Measurements from ENCODE around the gene PTPRN2. TPM values are rescaled to one million over a fixed set of nuclear protein-coding genes. Genes with fewer than 3 reads are reported as not detected.
A peak's percentile ranks its signal among the peaks of the same experiment; 100 is the strongest.
"Not testable (repeated sequence)": the region's sequence is repeated elsewhere in the genome, so short reads cannot be mapped to it uniquely, and the experiment has no call there.

Gene PTPRN2
- total RNA-seq, 8 experiments from 2014 or later, result 0.10 to 19.7 (median 10.8) TPM; not detected in 1

DNA sequence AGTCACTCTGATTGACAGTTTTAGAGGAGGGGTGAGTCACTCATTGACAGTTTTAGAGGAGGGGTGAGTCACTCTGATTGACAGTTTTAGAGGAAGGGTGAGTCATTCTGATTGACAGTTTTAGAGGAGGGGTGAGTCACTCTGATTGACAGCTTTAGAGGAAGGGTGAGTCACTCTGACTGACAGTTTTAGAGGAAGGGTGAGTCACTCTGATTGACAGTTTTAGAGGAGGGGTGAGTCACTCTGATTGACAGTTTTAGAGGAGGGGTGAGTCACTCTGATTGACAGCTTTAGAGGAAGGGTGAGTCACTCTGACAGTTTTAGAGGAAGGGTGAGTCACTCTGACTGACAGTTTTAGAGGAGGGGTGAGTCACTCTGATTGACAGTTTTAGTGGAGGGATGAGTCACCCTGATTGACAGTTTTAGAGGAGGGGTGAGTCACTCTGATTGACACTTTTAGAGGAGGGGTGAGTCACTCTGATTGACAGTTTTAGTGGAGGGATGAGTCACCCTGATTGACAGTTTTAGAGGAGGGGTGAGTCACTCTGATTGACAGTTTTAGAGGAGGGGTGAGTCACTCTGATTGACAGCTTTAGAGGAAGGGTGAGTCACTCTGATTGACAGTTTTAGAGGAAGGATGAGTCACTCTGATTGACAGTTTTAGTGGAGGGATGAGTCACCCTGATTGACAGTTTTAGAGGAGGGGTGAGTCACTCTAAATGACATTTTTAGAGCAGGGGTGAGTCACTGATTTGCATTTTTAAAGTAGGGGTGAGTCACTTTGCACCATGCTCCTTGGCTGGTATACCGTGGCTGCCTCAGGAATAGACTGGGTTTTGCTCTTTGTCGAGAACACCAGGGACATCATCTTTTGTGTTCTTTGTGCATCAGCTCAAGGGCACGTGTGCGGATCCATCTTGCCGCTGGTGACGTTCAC lies 654.1 kb downstream of the PTPRN2 start:
- H3K4me3 ChIP-seq; H3K27ac ChIP-seq; in situ Hi-C loops (cut with MboI; ENCODE audit: low pct_unique_long_range_greater_than_20kb in 2 of 9, low sequenced_read_pairs in 9 of 9, unreplicated experiment in 9 of 9); H3K4me1 ChIP-seq (replicated peaks in 1 of 2): not testable (repeated sequence)
- WGBS, 10 experiments, result 54 to 89% (median 73%) methylated on average over 2 to 6 of the region's 6 CpGs; no CpG with 5 or more reads in 1 of the 10 experiments
- peak in 1 of 8 experiments; percentile 90 for ATAC-seq (replicated peaks in 6 of 8)

DNA sequence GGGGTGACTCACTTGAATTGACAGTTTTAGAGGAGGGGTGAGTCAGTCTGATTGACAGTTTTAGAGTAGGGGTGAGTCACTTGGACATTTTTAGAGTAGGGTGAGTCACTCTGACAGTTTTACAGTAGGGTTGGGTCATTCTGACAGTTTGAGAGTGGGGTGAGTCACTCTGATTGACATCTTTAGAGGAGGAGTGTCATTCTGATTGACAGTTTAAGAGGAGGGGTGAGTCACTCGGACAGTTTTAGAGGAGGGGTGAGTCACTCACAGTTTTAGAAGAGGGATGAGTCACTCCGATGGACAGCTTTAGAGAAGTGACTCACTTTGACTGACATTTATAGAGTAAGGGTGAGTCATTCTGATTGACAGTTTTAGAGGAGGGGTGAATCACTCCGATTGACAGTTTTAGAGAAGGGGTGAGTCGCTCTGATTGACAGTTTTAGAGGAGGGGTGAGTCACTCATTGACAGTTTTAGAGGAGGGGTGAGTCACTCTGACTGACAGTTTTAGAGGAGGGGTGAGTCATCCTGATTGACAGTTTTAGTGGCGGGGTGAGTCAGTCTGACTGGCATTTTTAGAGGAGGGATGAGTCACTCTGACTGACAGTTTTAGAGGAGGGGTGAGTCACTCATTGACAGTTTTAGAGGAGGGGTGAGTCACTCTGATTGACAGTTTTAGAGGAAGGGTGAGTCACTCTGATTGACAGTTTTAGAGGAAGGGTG lies 655.0 kb downstream of the PTPRN2 start:
- WGBS, 10 experiments, result 44 to 75% (median 56%) methylated on average over 1 to 5 of the region's 5 CpGs; no CpG with 5 or more reads in 4 of the 10 experiments
- in situ Hi-C loops (cut with MboI; ENCODE audit: low pct_unique_long_range_greater_than_20kb in 2 of 9, low sequenced_read_pairs in 9 of 9, unreplicated experiment in 9 of 9), result no loop called here
- ATAC-seq (replicated peaks in 6 of 8), result peak in 1 of 8 experiments; percentile 41
- Histone ChIP-seq H3K4me3 (no peak overlapping the region), H3K27ac (no peak overlapping the region), H3K4me1 (replicated peaks in 1 of 2) (no peaks in the 10 kb centered on the region)

DNA sequence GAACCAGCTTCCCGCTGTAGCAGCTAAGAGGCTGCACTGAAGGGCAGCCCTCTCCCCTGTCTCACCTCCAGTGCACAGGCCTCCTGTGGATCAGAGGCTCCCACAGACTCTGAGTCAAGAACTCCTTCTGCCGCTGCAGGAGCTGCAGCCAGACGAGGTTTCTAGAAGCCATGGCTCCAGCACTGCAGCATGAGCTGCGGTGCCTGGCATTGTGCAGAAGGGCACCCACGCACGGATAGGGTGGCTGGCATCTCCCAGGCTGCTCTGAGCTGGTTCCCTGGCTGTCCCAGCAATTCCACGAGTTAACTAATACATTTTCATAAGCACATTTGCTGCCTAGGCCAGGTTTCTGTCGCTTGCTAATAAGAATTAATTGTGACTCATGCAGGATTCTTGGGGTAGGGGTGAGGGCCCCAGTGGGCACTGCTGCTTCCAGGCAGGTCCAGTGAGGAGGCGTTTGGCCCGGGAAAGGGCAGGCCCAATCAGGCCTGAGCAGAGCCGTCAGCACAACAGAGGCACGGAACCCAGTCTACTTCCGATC lies 656.6 kb downstream of the PTPRN2 start:
- ATAC-seq (replicated peaks in 6 of 8), result no peak
- no peaks in the 10 kb centered on the region for H3K4me1 ChIP-seq (replicated peaks in 1 of 2)
- no peak overlapping the region for H3K27ac ChIP-seq
- H3K4me3 ChIP-seq, result no peak overlapping the region
- in situ Hi-C loops (cut with MboI; ENCODE audit: low pct_unique_long_range_greater_than_20kb in 2 of 9, low sequenced_read_pairs in 9 of 9, unreplicated experiment in 9 of 9), result no loop called here
- WGBS, 10 experiments, result 39 to 80% (median 44%) methylated on average over 1 to 10 of the region's 13 CpGs; no CpG with 5 or more reads in 2 of the 10 experiments

DNA sequence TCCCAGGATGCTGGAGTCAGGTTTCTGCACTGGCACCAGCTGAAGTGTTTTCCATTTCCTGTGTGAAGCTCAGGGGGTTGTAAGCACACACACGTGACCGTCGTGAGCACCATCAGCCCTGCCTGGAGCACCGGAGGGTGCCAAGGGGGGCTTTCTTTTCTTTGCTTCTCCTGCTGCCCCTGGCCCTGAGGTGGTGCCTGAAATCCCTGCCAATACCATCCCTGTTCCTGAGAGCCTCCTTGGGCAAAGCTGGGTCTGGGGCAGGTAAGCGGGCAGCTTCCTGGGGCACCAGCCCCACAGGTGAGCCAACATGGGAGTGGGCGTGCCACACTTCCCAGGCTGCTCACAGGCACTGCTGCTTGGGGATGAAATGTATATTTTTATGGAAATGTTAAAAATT lies 657.2 kb downstream of the PTPRN2 start:
- in situ Hi-C loops (cut with MboI; ENCODE audit: low pct_unique_long_range_greater_than_20kb in 2 of 9, low sequenced_read_pairs in 9 of 9, unreplicated experiment in 9 of 9), result no loop called here
- Histone ChIP-seq H3K4me1 (replicated peaks in 1 of 2) (no peaks in the 10 kb centered on the region), H3K27ac (no peak overlapping the region), H3K4me3 (no peak overlapping the region)
- ATAC-seq (replicated peaks in 6 of 8), result no peak
- 0 to 84% (median 66%) methylated on average over 1 to 5 of the region's 6 CpGs; no CpG with 5 or more reads in 7 of the 10 experiments for WGBS, 10 experiments

DNA sequence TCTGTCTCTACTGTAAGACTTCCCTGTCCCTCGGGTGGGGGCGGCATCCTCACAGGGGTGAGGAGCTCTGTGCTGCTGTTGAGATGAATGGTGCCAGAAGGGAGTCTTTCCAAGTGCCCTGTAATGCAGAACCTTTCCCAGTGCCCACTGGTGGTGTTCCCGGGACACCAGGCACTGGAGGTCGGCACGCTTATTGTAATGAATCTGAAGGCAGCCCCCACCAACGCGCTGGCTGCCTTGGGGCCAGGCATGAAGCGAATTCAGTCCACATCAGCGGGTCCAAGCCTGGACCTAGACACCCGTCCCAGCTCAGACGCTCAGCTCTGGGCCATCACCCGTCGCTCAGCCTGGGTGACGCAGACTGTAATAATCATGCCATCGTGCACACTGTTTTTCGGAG lies 658.0 kb downstream of the PTPRN2 start:
- ATAC-seq (replicated peaks in 6 of 8), result no peak
- WGBS, 10 experiments, result 20 to 93% (median 85%) methylated on average over 3 to 11 of the region's 16 CpGs; no CpG with 5 or more reads in 6 of the 10 experiments
- Histone ChIP-seq H3K4me3 (no peak overlapping the region), H3K4me1 (replicated peaks in 1 of 2) (no peaks in the 10 kb centered on the region), H3K27ac (no peak overlapping the region)
- in situ Hi-C loops (cut with MboI; ENCODE audit: low pct_unique_long_range_greater_than_20kb in 2 of 9, low sequenced_read_pairs in 9 of 9, unreplicated experiment in 9 of 9), result no loop called here

DNA sequence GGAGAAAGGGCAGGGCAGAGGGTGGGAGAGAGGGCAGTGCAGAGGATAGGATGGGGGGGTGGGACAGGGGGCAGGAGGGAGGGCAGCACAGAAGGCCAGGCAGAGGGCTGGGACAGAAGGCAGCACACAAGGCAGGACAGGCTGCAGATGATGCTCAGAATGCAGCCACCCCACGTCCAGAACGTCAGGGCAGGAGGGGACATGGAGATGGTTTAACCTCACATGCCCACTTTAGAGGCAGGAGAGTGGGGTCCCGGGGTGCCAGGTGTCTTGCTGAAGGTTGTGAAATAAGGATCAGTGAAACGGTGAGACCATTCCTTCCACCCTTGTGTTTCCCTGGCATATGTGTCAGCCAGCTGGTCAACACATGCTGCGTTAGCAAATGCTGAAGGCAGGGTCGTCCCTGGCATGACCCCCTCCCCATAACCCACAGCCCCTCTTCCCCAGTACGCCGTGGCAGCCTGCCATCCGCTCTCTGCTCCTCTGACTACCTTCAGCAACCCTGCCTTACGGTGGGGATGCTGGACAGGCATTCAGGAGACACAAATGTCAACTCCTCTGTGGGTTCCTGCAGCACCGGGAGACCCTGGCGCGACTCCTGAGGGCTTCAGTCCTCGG lies 658.7 kb downstream of the PTPRN2 start:
- 0 to 55% methylated on average over 1 to 5 of the region's 14 CpGs; no CpG with 5 or more reads in 8 of the 10 experiments for WGBS, 10 experiments
- Histone ChIP-seq H3K27ac (no peak overlapping the region), H3K4me3 (no peak overlapping the region), H3K4me1 (replicated peaks in 1 of 2) (no peaks in the 10 kb centered on the region)
- no peak for ATAC-seq (replicated peaks in 6 of 8)
- in situ Hi-C loops (cut with MboI; ENCODE audit: low pct_unique_long_range_greater_than_20kb in 2 of 9, low sequenced_read_pairs in 9 of 9, unreplicated experiment in 9 of 9), result no loop called here

DNA sequence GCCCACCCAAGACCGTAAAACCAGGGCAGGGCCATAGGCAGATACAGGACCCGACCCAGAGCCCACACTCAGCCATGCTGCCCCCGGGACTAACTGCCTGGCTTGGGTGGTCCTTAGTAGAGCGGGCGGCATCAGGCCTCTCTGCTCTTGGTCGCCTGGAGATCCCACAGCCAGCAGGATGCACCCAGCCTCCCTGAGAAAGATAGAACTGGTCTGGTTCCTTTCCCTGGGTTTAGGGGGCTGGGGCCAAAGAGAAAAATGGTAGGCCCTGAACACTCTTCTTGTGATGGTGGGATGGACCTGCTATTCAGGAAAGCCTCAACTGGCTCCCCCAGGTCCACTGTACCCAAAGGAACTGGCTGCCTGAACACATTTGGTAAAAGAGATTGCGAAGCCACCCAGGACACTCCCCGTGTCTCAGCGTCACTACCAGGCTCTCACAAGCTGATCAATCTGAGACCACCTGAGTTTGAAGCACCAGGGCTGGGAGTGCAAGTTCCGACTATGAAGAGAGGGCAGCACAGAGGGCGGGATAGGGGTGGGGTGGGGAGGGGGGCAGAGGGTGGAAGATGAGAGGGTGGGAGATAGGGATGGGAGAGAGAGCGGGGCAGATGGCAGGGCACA lies 659.3 kb downstream of the PTPRN2 start:
- Histone ChIP-seq H3K4me3 (no peak overlapping the region), H3K27ac (no peak overlapping the region), H3K4me1 (replicated peaks in 1 of 2) (no peaks in the 10 kb centered on the region)
- ATAC-seq (replicated peaks in 6 of 8), result no peak
- in situ Hi-C loops (cut with MboI; ENCODE audit: low pct_unique_long_range_greater_than_20kb in 2 of 9, low sequenced_read_pairs in 9 of 9, unreplicated experiment in 9 of 9), result no loop called here
- WGBS, 10 experiments, result 0 to 40% (median 14%) methylated on average over 1 to 6 of the region's 12 CpGs; no CpG with 5 or more reads in 4 of the 10 experiments

DNA sequence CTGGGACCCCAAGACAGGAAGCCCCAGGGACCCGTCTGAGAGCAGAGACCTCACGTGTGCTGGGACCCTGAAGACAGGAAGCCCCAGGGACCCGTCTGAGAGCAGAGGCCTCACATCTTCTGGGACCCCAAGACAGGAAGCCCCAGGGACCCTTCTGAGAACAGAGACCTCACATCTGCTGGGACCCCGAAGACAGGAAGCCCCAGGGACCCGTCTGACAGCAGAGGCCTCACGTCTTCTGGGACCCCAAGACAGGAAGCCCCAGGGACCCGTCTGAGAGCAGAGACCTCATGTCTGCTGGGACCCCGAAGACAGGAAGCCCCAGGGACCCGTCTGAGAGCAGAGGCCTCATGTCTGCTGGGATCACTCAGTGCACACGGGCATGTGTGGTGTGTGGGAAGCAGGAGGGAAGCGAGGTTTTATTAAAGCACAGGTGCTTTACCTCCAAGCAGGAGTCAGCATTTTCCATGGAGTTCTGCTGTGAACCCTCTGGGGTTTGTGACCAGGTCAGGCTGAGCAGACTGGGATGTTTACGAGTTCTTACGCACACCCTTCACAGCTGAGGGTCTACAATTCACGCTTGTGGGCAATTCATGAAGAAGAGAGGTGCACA lies 660.2 kb downstream of the PTPRN2 start:
- in situ Hi-C loops (cut with MboI; ENCODE audit: low pct_unique_long_range_greater_than_20kb in 2 of 9, low sequenced_read_pairs in 9 of 9, unreplicated experiment in 9 of 9), result no loop called here
- Histone ChIP-seq H3K4me3 (no peak overlapping the region), H3K4me1 (replicated peaks in 1 of 2) (no peaks in the 10 kb centered on the region), H3K27ac (no peak overlapping the region)
- no peak for ATAC-seq (replicated peaks in 6 of 8)
- WGBS, 10 experiments, result 0 to 68% (median 40%) methylated on average over 1 to 7 of the region's 14 CpGs; no CpG with 5 or more reads in 5 of the 10 experiments

DNA sequence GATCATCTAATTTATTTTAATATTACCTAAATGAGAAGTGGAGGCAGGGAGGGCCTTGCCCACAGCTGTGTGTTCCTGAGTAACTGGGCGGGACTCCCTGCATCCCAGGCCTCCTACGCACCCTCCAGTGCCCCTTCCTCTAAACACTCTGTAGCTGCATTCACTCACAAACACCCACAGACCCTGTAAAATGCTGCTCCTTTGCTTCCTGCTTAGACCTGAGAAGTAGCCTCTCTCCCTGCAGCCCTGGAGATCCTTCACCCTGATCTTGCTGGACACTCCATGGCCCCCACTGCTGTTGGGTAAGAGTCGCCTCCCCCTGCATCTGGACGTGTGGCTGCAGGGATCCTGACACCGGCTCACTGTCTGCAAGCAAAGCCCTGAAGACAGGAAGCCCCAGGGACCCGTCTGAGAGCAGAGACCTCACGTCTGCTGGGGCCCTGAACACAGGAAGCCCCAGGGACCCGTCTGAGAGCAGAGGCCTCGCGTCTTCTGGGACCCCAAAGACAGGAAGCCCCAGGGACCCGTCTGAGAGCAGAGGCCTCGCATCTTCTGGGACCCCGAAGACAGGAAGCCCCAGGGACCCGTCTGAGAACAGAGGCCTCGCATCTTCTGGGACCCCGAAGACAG lies 661.0 kb downstream of the PTPRN2 start:
- ATAC-seq (replicated peaks in 6 of 8), result no peak
- in situ Hi-C loops (cut with MboI; ENCODE audit: low pct_unique_long_range_greater_than_20kb in 2 of 9, low sequenced_read_pairs in 9 of 9, unreplicated experiment in 9 of 9), result no loop called here
- H3K4me1 ChIP-seq (replicated peaks in 1 of 2), result no peaks in the 10 kb centered on the region
- no peak overlapping the region for H3K27ac ChIP-seq
- H3K4me3 ChIP-seq, result no peak overlapping the region
- WGBS, 10 experiments, result 0 to 100% (median 30%) methylated on average over 1 to 2 of the region's 16 CpGs; no CpG with 5 or more reads in 6 of the 10 experiments

DNA sequence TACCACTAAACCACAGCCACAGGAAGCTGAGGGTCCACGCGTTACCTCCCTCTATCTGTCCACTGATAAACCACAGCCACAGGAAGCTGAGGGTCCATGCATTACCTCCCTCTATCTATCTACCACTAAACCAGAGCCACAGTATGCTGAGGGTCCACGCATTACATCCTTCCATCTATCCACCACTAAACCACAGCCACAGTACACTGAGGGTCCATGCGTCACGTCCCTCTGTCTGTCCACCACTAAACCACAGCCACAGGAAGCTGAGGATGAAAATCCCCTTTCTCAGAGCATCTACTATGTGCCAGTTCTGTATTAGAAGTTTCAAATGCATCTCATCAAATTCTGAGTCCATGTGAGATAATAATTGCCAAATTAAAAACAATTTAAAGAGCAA lies 661.5 kb downstream of the PTPRN2 start:
- in situ Hi-C loops (cut with MboI; ENCODE audit: low pct_unique_long_range_greater_than_20kb in 2 of 9, low sequenced_read_pairs in 9 of 9, unreplicated experiment in 9 of 9), result no loop called here
- no peak overlapping the region for H3K27ac ChIP-seq
- WGBS, 10 experiments, result 0 to 80% (median 38%) methylated on average over 1 to 5 of the region's 5 CpGs
- no peaks in the 10 kb centered on the region for H3K4me1 ChIP-seq (replicated peaks in 1 of 2)
- H3K4me3 ChIP-seq, result no peak overlapping the region
- ATAC-seq (replicated peaks in 6 of 8), result no peak

DNA sequence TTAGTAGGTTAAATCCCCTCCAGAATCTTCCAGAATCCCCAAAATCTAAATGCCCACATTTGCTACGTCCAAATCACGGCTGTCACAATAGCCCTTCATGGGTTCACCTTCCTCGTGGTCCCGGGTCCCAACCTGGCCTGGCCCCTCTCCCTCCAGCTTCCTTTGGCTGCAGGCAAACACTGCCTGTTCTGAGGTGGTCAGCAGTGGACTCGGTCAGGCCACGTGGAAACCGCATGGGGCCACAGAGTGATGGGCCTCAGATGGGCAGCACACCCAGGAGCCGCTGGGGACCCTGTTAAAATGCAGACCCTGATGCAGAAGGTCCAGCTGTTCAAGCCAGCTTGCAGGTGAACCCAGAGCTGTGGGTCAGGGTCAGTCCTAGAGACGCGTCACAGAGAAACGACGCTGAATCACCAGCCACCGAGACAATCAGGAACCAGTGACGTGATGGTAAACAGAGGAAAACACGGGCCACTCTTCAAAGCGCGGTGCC lies 662.2 kb downstream of the PTPRN2 start:
- no peak for ATAC-seq (replicated peaks in 6 of 8)
- Histone ChIP-seq H3K4me3 (no peak overlapping the region), H3K27ac (no peak overlapping the region), H3K4me1 (replicated peaks in 1 of 2) (no peaks in the 10 kb centered on the region)
- 0 to 100% (median 65%) methylated on average over 1 to 15 of the region's 17 CpGs; no CpG with 5 or more reads in 4 of the 10 experiments for WGBS, 10 experiments
- in situ Hi-C loops (cut with MboI; ENCODE audit: low pct_unique_long_range_greater_than_20kb in 2 of 9, low sequenced_read_pairs in 9 of 9, unreplicated experiment in 9 of 9), result no loop called here
